SK-N-SH treated with all-trans-retinoic acid at 6 μM for 48 hours (cell line): ENCODE results near the gene CCDC158.

ENCODE experiments used
- TSHZ2 ChIP-seq: fragments of 250-450 bp; sonication (Bioruptor Pico); IDR thresholded peaks from 2 replicates; pipeline ENCODE4 v1.5.0; 2020; ENCODE audit warnings: mild to moderate bottlenecking, moderate library complexity
- ZC3H10 ChIP-seq: fragments of 250-450 bp; sonication (Bioruptor Pico); IDR thresholded peaks from 2 replicates; pipeline ENCODE4 v1.5.1; 2021; ENCODE audit warnings: mild to moderate bottlenecking, moderate library complexity

DNA sequence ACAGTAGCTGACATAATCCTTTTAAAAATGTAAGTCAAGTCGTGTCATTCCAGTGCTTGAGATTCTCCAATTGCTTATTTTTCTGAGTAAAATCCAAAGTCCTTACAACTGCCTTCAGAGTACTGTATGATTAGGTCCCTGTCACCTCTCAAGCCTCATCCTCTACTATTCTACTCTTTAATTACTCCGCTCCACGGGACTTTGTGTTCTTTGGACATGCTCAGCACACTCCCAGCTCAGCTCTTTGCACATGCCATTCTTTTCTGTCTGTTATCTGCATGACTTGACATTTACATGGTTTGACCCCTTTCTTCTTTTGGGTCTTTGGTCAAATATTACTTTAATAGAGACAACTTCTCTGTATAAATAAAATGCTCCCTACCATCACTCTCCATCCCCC is 154.3 kb downstream of the CCDC158 start:
- TF ChIP-seq TSHZ2 (CRISPR knock-in tag) = no peak
- no peak for TF ChIP-seq ZC3H10
